HS-27A (cell line): ENCODE data around the gene NRXN3.

Experiments
- DNase-seq: peaks from one replicate; pipeline ENCODE4 v3.0.0-alpha.2; 2012; ENCODE audit warnings: low read depth, missing footprints

The NRXN3 gene

DNA sequence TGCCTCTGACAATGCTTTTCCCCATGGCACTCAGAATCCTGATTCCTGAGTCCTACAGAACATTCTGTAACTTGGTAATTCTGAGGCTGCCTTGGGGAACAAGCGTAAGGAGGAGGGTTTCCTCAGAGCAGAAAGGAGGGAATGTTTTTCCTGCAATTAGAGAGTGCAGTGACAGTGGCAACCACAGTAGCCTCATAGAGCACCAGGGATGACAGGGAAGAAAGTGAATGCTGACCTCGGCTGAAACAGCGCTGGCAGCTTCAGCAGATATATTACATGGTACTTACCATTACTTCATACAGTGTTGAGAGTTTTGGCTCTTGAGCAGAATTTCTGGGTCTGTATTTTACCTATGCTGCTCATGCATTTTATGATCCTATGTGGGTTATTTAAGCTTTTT lies 757.1 kb downstream of the NRXN3 start:
- no peak for DNase-seq

- no peak for DNase-seq
Measured at GRCh38 chr14:78933166-78933565, 763.0 kb downstream of the NRXN3 start.

GRCh38 chr14:78933948-78934524 lies 763.9 kb downstream of the NRXN3 start:
- no peak for DNase-seq

- no peak for DNase-seq
Measured at GRCh38 chr14:78946949-78947348, 776.8 kb downstream of the NRXN3 start.

DNA sequence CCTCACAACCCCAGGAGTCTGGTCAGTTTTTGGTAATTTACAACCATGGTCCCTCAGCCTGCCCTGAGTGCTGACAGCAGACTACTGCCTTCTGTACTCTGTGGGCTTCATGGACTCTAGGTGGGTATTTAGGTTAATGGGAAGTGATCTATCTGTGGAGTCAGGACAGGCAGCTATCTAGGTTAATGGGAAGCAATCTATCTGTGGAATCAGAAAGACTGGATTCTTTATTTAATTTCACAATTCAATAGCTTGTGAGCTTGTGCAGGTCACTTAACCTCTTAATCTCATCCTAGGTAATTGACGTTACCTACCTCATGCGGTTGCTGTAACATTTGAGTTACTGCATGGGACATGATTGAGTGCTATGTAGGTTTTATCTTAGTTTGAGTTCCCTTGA lies 777.5 kb downstream of the NRXN3 start:
- no peak for DNase-seq

DNA sequence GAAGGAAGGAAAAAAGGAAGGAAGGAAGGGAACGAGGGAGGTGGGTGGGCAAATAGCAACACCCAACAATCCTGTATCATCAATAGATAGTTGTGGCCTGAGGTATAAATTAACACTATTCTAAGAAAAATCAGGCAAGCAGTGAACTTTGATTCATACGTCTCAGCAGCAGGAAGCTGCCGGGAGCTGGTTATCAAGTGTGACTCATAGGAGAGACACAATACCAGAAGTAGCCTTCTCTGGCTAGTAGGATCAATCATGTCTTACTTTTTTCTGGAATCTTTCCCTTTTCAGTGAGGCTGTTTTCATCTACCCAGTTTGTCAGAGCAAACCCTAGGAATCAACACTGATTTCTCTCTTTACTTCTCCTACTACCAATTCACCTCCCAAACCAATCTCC lies 780.5 kb downstream of the NRXN3 start:
- no peak for DNase-seq

GRCh38 chr14:78951602-78952001 lies 781.4 kb downstream of the NRXN3 start:
- DNase-seq, result no peak

DNA sequence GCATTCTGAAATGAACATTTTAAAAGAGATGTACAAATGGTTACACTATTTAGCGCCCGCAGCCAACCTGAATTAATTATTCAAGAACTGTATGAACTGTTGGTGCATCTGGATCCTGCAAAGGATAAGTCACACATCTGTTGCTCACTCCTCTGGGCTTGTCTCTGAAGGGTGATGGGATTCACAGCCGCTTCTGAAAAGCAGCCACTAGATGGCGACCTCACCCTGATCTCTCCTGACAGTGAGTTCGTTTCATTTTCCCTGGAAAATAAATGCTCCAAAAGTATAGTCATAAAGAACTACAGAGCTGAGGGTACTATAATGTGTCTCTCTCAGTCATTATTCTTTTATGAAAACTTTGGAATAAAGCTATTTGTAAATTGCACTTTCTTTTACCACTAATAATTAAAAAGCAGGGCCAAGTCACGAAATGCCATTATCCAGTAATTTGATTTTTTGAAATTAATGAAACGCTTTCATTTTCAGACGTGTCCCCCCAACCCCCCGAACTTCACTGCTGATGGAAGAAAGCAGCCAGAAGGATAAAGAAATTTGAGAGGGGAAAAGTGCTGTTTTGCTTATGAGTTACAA lies 789.6 kb downstream of the NRXN3 start:
- peak; percentile 17 for DNase-seq

DNA sequence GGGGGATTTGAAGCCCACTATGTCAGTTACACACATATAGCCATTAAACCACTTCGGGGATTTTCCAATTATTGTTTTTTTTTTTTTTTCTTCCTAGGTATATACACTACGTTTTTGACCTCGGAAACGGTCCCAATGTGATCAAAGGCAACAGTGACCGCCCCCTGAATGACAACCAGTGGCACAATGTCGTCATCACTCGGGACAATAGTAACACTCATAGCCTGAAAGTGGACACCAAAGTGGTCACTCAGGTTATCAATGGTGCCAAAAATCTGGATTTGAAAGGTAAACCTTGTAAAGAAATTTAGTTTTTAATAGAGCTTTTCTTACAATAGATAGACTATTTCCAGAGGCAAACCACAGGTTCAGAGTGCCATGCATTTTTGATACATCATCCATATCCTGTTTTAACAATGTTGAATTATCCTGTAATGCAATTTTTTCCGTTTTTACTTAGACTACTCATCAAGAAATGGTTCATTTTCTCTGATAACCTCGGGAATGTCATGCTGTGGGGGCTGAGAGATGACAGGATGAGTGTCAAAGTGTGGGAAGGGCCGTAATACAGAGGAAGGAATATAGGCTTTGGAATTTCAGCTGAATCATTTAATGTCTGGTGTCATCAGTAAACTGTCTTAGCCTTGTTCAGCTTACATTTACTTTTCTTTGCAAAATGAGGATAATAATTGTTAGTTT lies 797.1 kb downstream of the NRXN3 start:
- DNase-seq, result no peak

DNA sequence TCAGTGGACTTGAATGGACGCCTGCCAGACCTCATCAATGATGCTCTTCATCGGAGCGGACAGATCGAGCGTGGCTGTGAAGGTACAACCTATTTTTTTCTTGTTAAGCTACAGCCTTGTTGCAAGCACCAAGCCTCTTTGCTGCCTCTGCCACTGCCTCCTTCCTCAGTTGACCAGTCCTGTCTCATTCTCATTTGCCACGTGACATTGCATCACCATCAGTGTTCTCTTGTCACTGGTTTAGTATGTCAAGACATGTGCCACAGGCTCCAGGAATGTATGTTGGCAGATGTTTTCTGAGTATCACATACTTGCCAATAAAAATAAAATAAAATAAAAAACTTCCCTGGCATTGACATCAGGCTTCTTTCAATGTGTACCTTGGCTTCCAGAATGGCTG lies 798.1 kb downstream of the NRXN3 start:
- no peak for DNase-seq

- no peak for DNase-seq
Measured at GRCh38 chr14:78970677-78971076, 800.5 kb downstream of the NRXN3 start.

DNA sequence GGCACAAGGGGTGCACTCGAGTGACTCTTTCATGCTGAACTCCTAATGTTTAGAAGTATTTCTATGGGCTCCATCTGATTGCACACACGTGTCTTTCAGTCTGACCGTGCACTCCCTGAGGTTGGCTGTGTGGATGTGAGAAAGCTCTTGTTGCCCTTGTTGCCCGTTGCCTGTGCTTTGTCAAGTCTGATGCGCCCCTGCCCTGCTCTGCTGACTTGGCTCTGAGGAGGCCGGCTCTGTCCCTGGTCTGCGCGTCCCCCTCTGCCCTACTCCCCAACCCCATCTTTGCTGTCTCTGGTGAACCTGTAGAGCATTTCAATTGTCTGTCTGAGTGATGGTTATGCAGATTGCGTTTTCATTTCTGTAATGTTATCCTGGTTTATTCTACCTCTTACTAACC lies 802.3 kb downstream of the NRXN3 start:
- DNase-seq, result no peak

- no peak for DNase-seq
Measured at GRCh38 chr14:78974691-78975090, 804.5 kb downstream of the NRXN3 start.

GRCh38 chr14:78975734-78976133 lies 805.6 kb downstream of the NRXN3 start:
- DNase-seq, result no peak

DNA sequence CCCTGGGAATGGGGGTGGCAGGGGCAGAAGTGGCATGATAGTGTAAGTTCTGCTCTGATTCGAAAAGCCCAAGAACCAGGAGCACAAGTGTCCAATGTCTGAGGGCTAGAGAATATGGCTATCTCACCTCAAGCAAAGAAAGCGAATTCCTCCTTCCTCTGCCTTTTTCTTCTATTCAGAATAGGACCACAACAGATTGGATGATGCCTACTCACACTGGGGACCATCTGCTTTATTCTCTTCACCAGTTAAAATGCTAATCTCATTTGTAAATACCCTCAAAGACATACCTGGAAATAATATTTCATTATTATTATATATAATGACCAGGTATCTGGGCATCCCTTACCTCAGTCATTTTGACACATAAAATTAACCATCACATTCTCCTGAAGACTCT lies 808.7 kb downstream of the NRXN3 start:
- DNase-seq, result no peak

GRCh38 chr14:78982551-78982950 lies 812.4 kb downstream of the NRXN3 start:
- DNase-seq, result no peak

GRCh38 chr14:78983126-78983525 lies 813.0 kb downstream of the NRXN3 start:
- no peak for DNase-seq

GRCh38 chr14:78985668-78986381 lies 815.7 kb downstream of the NRXN3 start:
- DNase-seq, result no peak

GRCh38 chr14:78986989-78987388 lies 816.8 kb downstream of the NRXN3 start:
- no peak for DNase-seq

GRCh38 chr14:78989221-78989620 lies 819.0 kb downstream of the NRXN3 start:
- DNase-seq, result no peak

DNA sequence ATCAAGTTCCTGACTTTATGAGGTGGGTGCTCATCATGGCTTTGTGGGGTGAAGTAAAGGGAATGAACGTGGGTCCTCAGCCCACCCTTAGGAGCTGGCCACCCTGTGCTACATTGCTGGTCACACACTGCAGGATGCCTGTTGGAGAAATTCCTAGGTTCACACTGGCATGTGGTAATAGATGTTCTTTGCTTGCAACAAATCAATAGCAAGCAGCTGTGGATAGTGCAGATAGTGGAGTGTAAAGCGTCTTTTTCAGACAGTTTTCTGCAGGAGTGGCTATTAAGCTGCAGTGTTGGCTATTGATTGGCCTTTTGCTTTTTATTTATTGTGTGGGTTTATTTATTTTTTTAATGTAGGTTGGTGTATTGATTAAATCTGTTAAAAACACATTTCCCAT lies 822.7 kb downstream of the NRXN3 start:
- DNase-seq, result no peak

- DNase-seq, result no peak
Measured at GRCh38 chr14:78997811-78998210, 827.6 kb downstream of the NRXN3 start.

- no peak for DNase-seq
Measured at GRCh38 chr14:79009286-79009685, 839.1 kb downstream of the NRXN3 start.
